ENCODE data around the gene ASB16.

DNA sequence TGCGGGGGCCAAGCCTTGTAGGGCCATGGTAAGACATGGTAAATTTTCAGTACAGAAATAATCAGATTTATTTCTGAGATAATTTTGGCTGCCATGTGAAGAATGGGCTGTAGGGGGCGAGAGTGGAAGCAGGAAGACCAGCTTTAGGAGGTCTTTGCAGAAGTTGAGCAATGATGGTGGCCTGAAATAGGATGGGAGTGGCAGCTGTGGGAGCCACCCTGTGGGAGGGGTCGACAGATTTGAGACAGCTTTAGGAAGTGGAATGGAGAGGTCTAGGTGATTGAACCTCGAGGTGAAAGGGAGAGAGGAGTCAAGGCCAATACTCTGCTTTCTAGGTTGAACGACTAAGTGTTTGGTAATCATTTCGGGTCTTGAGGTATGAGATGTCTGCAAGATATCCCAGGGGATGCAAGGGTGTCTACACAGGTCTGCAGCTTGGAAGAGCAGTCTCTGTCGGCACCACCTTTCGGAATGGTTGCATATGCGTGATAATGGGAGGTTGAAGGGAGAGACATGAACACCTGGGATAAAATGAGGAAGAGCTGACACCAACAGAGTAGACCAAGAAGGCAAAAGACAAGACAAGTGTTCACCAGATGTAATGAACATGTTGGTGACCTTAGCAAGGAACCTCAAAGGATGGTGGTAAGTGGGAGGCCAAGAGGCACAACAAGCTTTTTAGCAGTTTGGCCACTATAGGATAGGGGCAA, 33.4 kb downstream of the ASB16 start:
- TF ChIP-seq POLR2A (IDR thresholded peaks at IDR 0.05) = no peak
- TF ChIP-seq, protein P1, sequence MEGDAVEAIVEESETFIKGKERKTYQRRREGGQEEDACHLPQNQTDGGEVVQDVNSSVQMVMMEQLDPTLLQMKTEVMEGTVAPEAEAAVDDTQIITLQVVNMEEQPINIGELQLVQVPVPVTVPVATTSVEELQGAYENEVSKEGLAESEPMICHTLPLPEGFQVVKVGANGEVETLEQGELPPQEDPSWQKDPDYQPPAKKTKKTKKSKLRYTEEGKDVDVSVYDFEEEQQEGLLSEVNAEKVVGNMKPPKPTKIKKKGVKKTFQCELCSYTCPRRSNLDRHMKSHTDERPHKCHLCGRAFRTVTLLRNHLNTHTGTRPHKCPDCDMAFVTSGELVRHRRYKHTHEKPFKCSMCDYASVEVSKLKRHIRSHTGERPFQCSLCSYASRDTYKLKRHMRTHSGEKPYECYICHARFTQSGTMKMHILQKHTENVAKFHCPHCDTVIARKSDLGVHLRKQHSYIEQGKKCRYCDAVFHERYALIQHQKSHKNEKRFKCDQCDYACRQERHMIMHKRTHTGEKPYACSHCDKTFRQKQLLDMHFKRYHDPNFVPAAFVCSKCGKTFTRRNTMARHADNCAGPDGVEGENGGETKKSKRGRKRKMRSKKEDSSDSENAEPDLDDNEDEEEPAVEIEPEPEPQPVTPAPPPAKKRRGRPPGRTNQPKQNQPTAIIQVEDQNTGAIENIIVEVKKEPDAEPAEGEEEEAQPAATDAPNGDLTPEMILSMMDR (IDR thresholded peaks at IDR 0.05) = peak; percentile 25 to 74 (median 52)

Data from thyroid gland (tissue), 4 donors.